Measurements from ENCODE around the gene POLR2L. TPM values are rescaled to one million over a fixed set of nuclear protein-coding genes. Genes with fewer than 3 reads are reported as not detected.

POLR2L gene
- total RNA-seq, 1 donor from 2014 or later = 53.8 TPM

- no peaks in the 10 kb centered on the region for H3K9me3 ChIP-seq
- H3K4me3 ChIP-seq = no peak overlapping the region
- no peak for DNase-seq (ENCODE audit: extremely low spot score in 2 of 2)
- H3K27ac ChIP-seq = no peak overlapping the region
- peaks cover 56% of the 10 kb centered on the region for H3K4me1 ChIP-seq
- H3K27me3 ChIP-seq = no peaks in the 10 kb centered on the region
- TF ChIP-seq POLR2A (IDR thresholded peaks at IDR 0.05) = no peak
- TF ChIP-seq, protein P1, sequence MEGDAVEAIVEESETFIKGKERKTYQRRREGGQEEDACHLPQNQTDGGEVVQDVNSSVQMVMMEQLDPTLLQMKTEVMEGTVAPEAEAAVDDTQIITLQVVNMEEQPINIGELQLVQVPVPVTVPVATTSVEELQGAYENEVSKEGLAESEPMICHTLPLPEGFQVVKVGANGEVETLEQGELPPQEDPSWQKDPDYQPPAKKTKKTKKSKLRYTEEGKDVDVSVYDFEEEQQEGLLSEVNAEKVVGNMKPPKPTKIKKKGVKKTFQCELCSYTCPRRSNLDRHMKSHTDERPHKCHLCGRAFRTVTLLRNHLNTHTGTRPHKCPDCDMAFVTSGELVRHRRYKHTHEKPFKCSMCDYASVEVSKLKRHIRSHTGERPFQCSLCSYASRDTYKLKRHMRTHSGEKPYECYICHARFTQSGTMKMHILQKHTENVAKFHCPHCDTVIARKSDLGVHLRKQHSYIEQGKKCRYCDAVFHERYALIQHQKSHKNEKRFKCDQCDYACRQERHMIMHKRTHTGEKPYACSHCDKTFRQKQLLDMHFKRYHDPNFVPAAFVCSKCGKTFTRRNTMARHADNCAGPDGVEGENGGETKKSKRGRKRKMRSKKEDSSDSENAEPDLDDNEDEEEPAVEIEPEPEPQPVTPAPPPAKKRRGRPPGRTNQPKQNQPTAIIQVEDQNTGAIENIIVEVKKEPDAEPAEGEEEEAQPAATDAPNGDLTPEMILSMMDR (IDR thresholded peaks at IDR 0.05) = no peak
- no peak for TF ChIP-seq POLR2AphosphoS5 (IDR thresholded peaks at IDR 0.05; ENCODE audit: insufficient read depth in 1 of 2, low read depth in 1 of 2)
- intact Hi-C loops (cut with DNase I) = loop anchor here (5.0 kb wide), 1 partner anchor 200 kb away; no protein-coding TSS in a partner anchor
- no peaks in the 10 kb centered on the region for H3K36me3 ChIP-seq
Observed at GRCh38 chr11:852762-853161, 10.4 kb upstream of the POLR2L start.

GRCh38 chr11:850775-851763 is 8.7 kb upstream of the POLR2L start:
- intact Hi-C loops (cut with DNase I) = loop anchor here (5.0 kb wide), 1 partner anchor 201 kb away; no protein-coding TSS in a partner anchor
- TF ChIP-seq POLR2A (IDR thresholded peaks at IDR 0.05) (no peak), POLR2AphosphoS5 (IDR thresholded peaks at IDR 0.05; ENCODE audit: insufficient read depth in 1 of 2, low read depth in 1 of 2) (no peak)
- TF ChIP-seq, protein P1 (IDR thresholded peaks at IDR 0.05) = no peak
- DNase-seq (ENCODE audit: extremely low spot score in 2 of 2) = no peak
- Histone ChIP-seq H3K4me3 (no peak overlapping the region), H3K27me3 (no peaks in the 10 kb centered on the region), H3K4me1 (peaks cover 63% of the 10 kb centered on the region), H3K27ac (no peak overlapping the region), H3K36me3 (no peaks in the 10 kb centered on the region), H3K9me3 (no peaks in the 10 kb centered on the region)

DNA sequence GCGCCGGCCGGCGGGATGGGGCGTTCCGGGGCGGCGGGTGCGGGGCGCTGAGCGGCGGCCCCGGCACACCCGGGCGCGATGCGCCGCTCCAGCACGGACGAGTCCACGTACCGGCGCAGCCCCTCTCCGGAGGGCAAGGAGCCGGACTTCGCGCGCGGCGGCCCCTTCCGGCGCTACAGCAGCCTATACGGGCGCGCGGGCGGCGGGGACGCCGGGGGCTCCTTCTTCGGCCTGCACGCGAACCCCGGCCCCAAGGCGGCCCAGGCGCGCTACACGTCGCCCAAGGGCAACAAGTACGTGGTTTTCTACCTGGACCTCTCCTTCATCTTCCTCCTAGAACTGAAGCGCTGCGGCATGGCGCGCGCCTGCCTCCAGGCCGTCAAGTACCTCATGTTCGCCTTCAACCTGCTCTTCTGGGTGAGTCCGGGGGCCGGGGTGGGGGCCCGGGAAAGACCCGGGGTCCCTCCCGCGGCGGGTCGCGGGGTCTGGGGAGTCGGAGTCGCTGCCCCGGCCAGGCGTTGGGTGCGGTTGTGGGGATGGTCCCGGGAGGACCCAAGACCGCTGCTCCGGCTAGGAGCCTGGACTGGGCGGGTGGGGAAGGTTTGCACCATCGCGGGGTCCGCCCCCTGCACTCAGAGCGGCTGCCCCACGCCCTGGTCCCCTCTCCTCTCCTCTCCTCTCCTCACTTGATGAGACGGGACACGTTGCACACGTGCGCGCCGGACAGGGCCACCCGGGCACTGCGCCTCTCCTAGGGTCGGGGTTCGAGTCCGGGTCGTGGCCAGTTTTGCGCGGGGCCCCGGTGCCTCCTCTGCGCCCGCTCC is 7.8 kb upstream of the POLR2L start:
- no peak for DNase-seq (ENCODE audit: extremely low spot score in 2 of 2)
- Histone ChIP-seq H3K27ac (no peak overlapping the region), H3K27me3 (no peaks in the 10 kb centered on the region), H3K4me1 (peaks cover 66% of the 10 kb centered on the region), H3K4me3 (peak overlapping the region; percentile 43 to 63), H3K36me3 (no peaks in the 10 kb centered on the region), H3K9me3 (no peaks in the 10 kb centered on the region)
- intact Hi-C loops (cut with DNase I) = loop anchor here (5.0 kb wide), 1 partner anchor 202 kb away; no protein-coding TSS in a partner anchor
- TF ChIP-seq POLR2AphosphoS5 (IDR thresholded peaks at IDR 0.05; ENCODE audit: insufficient read depth in 1 of 2, low read depth in 1 of 2) = no peak
- TF ChIP-seq POLR2A (IDR thresholded peaks at IDR 0.05) = no peak
- TF ChIP-seq, protein P1 (IDR thresholded peaks at IDR 0.05) = no peak

- DNase-seq (ENCODE audit: extremely low spot score in 2 of 2) = no peak
Observed at GRCh38 chr11:849104-849824, 6.9 kb upstream of the POLR2L start.

More at GRCh38 chr11:849104-849824, 6.9 kb upstream of the POLR2L start:
- no peaks in the 10 kb centered on the region for H3K27me3 ChIP-seq
- peak overlapping the region; percentile 40 for H3K27ac ChIP-seq
- TF ChIP-seq, protein P1 (IDR thresholded peaks at IDR 0.05) = no peak
- no peak for TF ChIP-seq POLR2A (IDR thresholded peaks at IDR 0.05)
- TF ChIP-seq POLR2AphosphoS5 (IDR thresholded peaks at IDR 0.05; ENCODE audit: insufficient read depth in 1 of 2, low read depth in 1 of 2) = no peak
- H3K36me3 ChIP-seq = no peaks in the 10 kb centered on the region
- peak overlapping the region; percentile 43 to 63 for H3K4me3 ChIP-seq
- no peaks in the 10 kb centered on the region for H3K9me3 ChIP-seq
- intact Hi-C loops (cut with DNase I) = no loop called here
- H3K4me1 ChIP-seq = peaks cover 75% of the 10 kb centered on the region
